H1 (cell line): Measurements from ENCODE around the gene PID1. TPM values are rescaled to one million over a fixed set of nuclear protein-coding genes. Genes with fewer than 3 reads are reported as not detected.

Source experiments
- CTCF ChIA-PET: fragments of 300-600 bp; sonication (Branson Sonifier 250); formaldehyde crosslinking; loops from one replicate; lab custom pipeline; 2021; ENCODE audit not compliant: partially characterized antibody; lab: Charles Lee
- POLR2A ChIA-PET: fragments of 300-600 bp; sonication (Branson Sonifier 250); formaldehyde crosslinking; loops from one replicate; lab custom pipeline; 2021; ENCODE audit warnings: inconsistent platforms; ENCODE audit not compliant: partially characterized antibody; lab: Charles Lee
- DNase-seq, 2 experiments: peaks; one replicate each; pipeline versions ENCODE4 v3.0.0 to v3.0.0-alpha.2; 2010 to 2022; ENCODE audit warnings: low spot score in 2 of 2, low read depth in 1 of 2, mixed read lengths in 1 of 2
- FAIRE-seq: peaks from 2 replicates; lab custom pipeline; 2011; peaks lifted over from hg19 to GRCh38; lab: Jason Lieb, UNC
- H2AFZ ChIP-seq: 2 replicates; pipeline ENCODE4 v1.8.1; 2012; ENCODE audit warnings: low read length, inconsistent platforms
- H2AK5ac ChIP-seq: 2 replicates; pipeline ENCODE4 v1.6.1; 2013; ENCODE audit warnings: low read depth, low read length
- H2BK120ac ChIP-seq: replicated peaks from 2 replicates; pipeline ENCODE3; 2013; ENCODE audit warnings: low read depth, low read length, inconsistent platforms
- H2BK12ac ChIP-seq: 2 replicates; pipeline ENCODE4 v1.6.1; 2013; ENCODE audit warnings: low read depth, low read length
- H2BK15ac ChIP-seq: 2 replicates; pipeline ENCODE4 v1.6.1; 2013; ENCODE audit warnings: low read length
- H2BK20ac ChIP-seq: 2 replicates; pipeline ENCODE4 v1.6.1; 2013; ENCODE audit warnings: low read length
- H2BK5ac ChIP-seq: 2 replicates; pipeline ENCODE4 v1.6.1; 2013; ENCODE audit warnings: low read depth, low read length
- H3K14ac ChIP-seq: 2 replicates; pipeline ENCODE4 v1.6.1; 2013; ENCODE audit warnings: inconsistent platforms; ENCODE audit not compliant: insufficient read length
- H3K18ac ChIP-seq: 2 replicates; pipeline ENCODE4 v1.6.1; 2013; ENCODE audit warnings: low read length; ENCODE audit errors: extremely low read depth
- H3K23ac ChIP-seq: 2 replicates; pipeline ENCODE4 v1.6.1; 2013; ENCODE audit warnings: inconsistent platforms; ENCODE audit not compliant: insufficient read length
- H3K23me2 ChIP-seq: 2 replicates; pipeline ENCODE4 v1.6.1; 2013; ENCODE audit warnings: low read depth, low read length
- H3K27ac ChIP-seq: 2 replicates; pipeline ENCODE4 v1.6.1; 2011; ENCODE audit warnings: low read depth, low read length, inconsistent platforms
- H3K27me3 ChIP-seq, 4 experiments: replicated peaks in 1 of 4; 1 replicate in 1 of 4; 2 replicates in 3 of 4; pipeline versions ENCODE4 v1.6.1 to v1.8.1; 2011 to 2013; ENCODE audit warnings: low read length in 3 of 4, mild to moderate bottlenecking in 3 of 4, inconsistent platforms in 2 of 4, mixed read lengths in 2 of 4, moderate library complexity in 1 of 4; ENCODE audit not compliant: control insufficient read depth in 3 of 4, insufficient read depth in 3 of 4; ENCODE audit errors: extremely low read depth in 1 of 4
- H3K36me3 ChIP-seq, 4 experiments: 2 replicates each; pipeline versions ENCODE4 v1.6.1 to v1.8.1; 2011 to 2013; ENCODE audit warnings: mild to moderate bottlenecking in 4 of 4, low read length in 3 of 4, moderate library complexity in 2 of 4, control low read depth in 1 of 4, inconsistent platforms in 1 of 4; ENCODE audit not compliant: insufficient read depth in 4 of 4, control insufficient read depth in 2 of 4
- H3K4ac ChIP-seq: replicated peaks from 2 replicates; pipeline ENCODE3; 2013; ENCODE audit warnings: low read length, low read depth, mixed read lengths, inconsistent platforms; ENCODE audit not compliant: insufficient read length
- H3K4me1 ChIP-seq, 4 experiments: replicated peaks in 1 of 4; 1 replicate in 1 of 4; 2 replicates in 3 of 4; pipeline versions ENCODE4 v1.6.1 to v1.8.1; 2011 to 2013; ENCODE audit warnings: low read length in 3 of 4, inconsistent platforms in 2 of 4, mixed read lengths in 1 of 4; ENCODE audit not compliant: insufficient read depth in 4 of 4, control insufficient read depth in 3 of 4
- H3K4me2 ChIP-seq, 2 experiments: 2 replicates each; pipeline versions ENCODE4 v1.6.1 to v1.8.1; 2011 to 2013; ENCODE audit warnings: low read depth in 2 of 2, low read length in 2 of 2, control low read depth in 1 of 2, inconsistent platforms in 1 of 2, mild to moderate bottlenecking in 1 of 2; ENCODE audit not compliant: insufficient read depth in 1 of 2
- H3K4me3 ChIP-seq, 4 experiments: fragments of 200-600, 300-600 bp in 1 of 4; sonication (generic), shearing (Covaris generic), sonication (Bioruptor Twin) in 1 of 4; 2 replicates each; pipeline versions ENCODE4 v1.5.1 to v1.8.1; 2011 to 2016; ENCODE audit warnings: low read length in 4 of 4, low read depth in 3 of 4, control low read depth in 2 of 4, inconsistent platforms in 2 of 4, mild to moderate bottlenecking in 2 of 4, mixed read lengths in 1 of 4, moderate library complexity in 1 of 4; ENCODE audit not compliant: insufficient read depth in 2 of 4; ENCODE audit errors: extremely low read depth in 1 of 4
- H3K56ac ChIP-seq: replicated peaks from 2 replicates; pipeline ENCODE3; 2013; ENCODE audit warnings: low read depth, mild to moderate bottlenecking, mixed read lengths, low read length, inconsistent platforms; ENCODE audit not compliant: insufficient read length
- H3K79me1 ChIP-seq: 2 replicates; pipeline ENCODE4 v1.6.1; 2013; ENCODE audit warnings: low read depth, low read length, control low read depth
- H3K79me2 ChIP-seq, 2 experiments: 2 replicates each; pipeline versions ENCODE4 v1.6.1 to v1.8.1; 2012 to 2013; ENCODE audit warnings: low read length in 2 of 2, mild to moderate bottlenecking in 2 of 2, inconsistent platforms in 1 of 2; ENCODE audit not compliant: insufficient read depth in 2 of 2, control insufficient read depth in 1 of 2
- H3K9ac ChIP-seq, 4 experiments: replicated peaks in 1 of 4; 1 replicate in 1 of 4; 2 replicates in 3 of 4; pipeline versions ENCODE4 v1.6.1 to v1.8.1; 2011 to 2013; ENCODE audit warnings: low read depth in 3 of 4, low read length in 3 of 4, control low read depth in 2 of 4, mild to moderate bottlenecking in 2 of 4, moderate library complexity in 2 of 4, inconsistent platforms in 1 of 4; ENCODE audit errors: extremely low read depth in 1 of 4
- H3K9me3 ChIP-seq, 2 experiments: 2 replicates each; pipeline versions ENCODE4 v1.6.1 to v1.8.1; 2012 to 2013; ENCODE audit warnings: mild to moderate bottlenecking in 2 of 2, moderate library complexity in 2 of 2, control low read depth in 1 of 2, inconsistent platforms in 1 of 2, low read depth in 1 of 2, low read length in 1 of 2, mixed read lengths in 1 of 2; ENCODE audit not compliant: insufficient read depth in 2 of 2
- H4K20me1 ChIP-seq, 2 experiments: replicated peaks in 1 of 2; 2 replicates each; pipeline versions ENCODE3 to v1.8.1; 2011 to 2013; ENCODE audit warnings: inconsistent platforms in 2 of 2, low read length in 2 of 2, mild to moderate bottlenecking in 1 of 2; ENCODE audit not compliant: insufficient read depth in 2 of 2, control insufficient read depth in 1 of 2
- H4K5ac ChIP-seq: 2 replicates; pipeline ENCODE4 v1.6.1; 2013; ENCODE audit warnings: low read length, low read depth, mixed read lengths, inconsistent platforms; ENCODE audit not compliant: insufficient read length
- H4K8ac ChIP-seq: 2 replicates; pipeline ENCODE4 v1.8.0; 2013; ENCODE audit warnings: mild to moderate bottlenecking, moderate library complexity, low read length, inconsistent platforms; ENCODE audit not compliant: insufficient read depth; ENCODE audit errors: extremely low read depth
- H4K91ac ChIP-seq: replicated peaks from 2 replicates; pipeline ENCODE3; 2013; ENCODE audit warnings: low read length, mixed read lengths, inconsistent platforms; ENCODE audit not compliant: insufficient read length
- MAFK ChIP-seq: IDR thresholded peaks from 2 replicates; pipeline ENCODE4 v1.6.1; 2012; ENCODE audit warnings: low read depth, mild to moderate bottlenecking, improper control_type of control experiment, low read length
- SP4 ChIP-seq: IDR thresholded peaks from 2 replicates; pipeline ENCODE4 v1.6.1; 2012; ENCODE audit warnings: low read length, inconsistent platforms
- WGBS, 2 experiments: shearing (Covaris generic) in 1 of 2; methylation state at CpG; one replicate each; pipeline versions ENCODE4 v1.1.6 to v1.1.7; 2013 to 2015; ENCODE audit warnings: low lambda C conversion rate in 2 of 2, mixed read lengths in 2 of 2, inconsistent platforms in 1 of 2, low coverage in 1 of 2, missing lambda C conversion rate in 1 of 2; ENCODE audit not compliant: insufficient replicate concordance in 2 of 2, insufficient coverage in 1 of 2, insufficient read length in 1 of 2; ENCODE audit errors: extremely low coverage in 1 of 2, missing lambda C conversion rate in 1 of 2; 5-methylcytosine and 5-hydroxymethylcytosine counted together
- polyA plus RNA-seq, 7 experiments: library from polyadenylated mRNA; depleted of rRNA in 3 of 7; stranded (reverse) in 5 of 7; unstranded in 2 of 7; fragments of >200 nt in 5 of 7; fragments of 200-250 nt in 2 of 7; gene quantifications; 1 replicate in 5 of 7; 2 replicates in 1 of 7; 4 replicates in 1 of 7; pipeline versions ENCODE4 v1.2.1 to v1.2.3, GENCODE V29; 2011 to 2013; ENCODE audit warnings: missing spikeins in 2 of 7, mixed read lengths in 2 of 7
- total RNA-seq: library from RNA; stranded (reverse); fragmentation: NEBNext Ultra II Directional; extraction: Animal tissue kit (Norgen Biotek cat#: 25700); gene quantifications from 2 replicates; pipeline ENCODE4 v1.2.1, GENCODE V29; 2021

Gene PID1
- total and polyA plus RNA-seq, 2 of the 8 experiments (the other 6 are each of a cell fraction or from before 2014, with no cell fraction given): 1.5 to 3.3 TPM

DNA sequence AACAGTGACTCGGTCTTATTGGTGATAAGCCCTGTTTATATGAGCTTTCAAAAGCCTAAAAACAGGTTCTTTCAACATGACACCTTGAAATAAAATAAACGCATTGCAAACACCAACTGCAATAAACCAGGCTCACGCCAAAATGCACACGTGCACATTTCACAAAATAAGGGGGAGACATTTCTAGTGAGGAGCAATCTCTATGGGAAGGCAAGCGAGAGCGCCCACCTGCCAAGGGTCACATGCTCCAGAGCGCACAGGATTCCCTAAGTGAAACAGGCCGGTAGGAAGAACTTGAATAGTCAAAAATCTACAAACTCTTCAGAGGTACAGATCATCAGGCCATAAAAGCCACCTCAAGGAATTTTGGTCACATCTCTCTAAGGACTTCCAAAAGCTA, 1.9 kb downstream of the PID1 start:
- Histone ChIP-seq H3K4me3 (no peak overlapping the region), H3K23me2 (no peaks in the 10 kb centered on the region; the same call in 1 of the 2 replicates), H3K79me1 (no peaks in the 10 kb centered on the region), H3K4me1 (peaks cover 0 to 7% (median 5%) of the 10 kb centered on the region in 4 experiments; a peak in 5 of 7 replicates), H3K56ac (no peak overlapping the region), H4K20me1 (no peaks in the 10 kb centered on the region), H4K5ac (no peak overlapping the region), H3K4me2 (no peak overlapping the region; a peak in 1 of 4 replicates), H4K91ac (no peak overlapping the region), H3K36me3 (no peaks in the 10 kb centered on the region), H2BK20ac (no peak overlapping the region), H3K27ac (no peak overlapping the region), H4K8ac (no peak overlapping the region), H2BK15ac (no peak overlapping the region), H2BK5ac (no peak overlapping the region), H3K27me3 (peaks cover 0 to 20% (median 17%) of the 10 kb centered on the region in 4 experiments; a peak in 6 of 7 replicates), H3K18ac (no peak overlapping the region), H2BK12ac (no peak overlapping the region), H3K9me3 (no peaks in the 10 kb centered on the region), H3K4ac (no peak overlapping the region), H3K14ac (no peak overlapping the region), H3K79me2 (no peaks in the 10 kb centered on the region), H2AK5ac (no peak overlapping the region), H2AFZ (no peak overlapping the region), H3K23ac (no peak overlapping the region), H3K9ac (no peak overlapping the region), H2BK120ac (no peak overlapping the region)
- DNase-seq (no peak), FAIRE-seq (no peak)
- ChIA-PET CTCF (interaction anchor here (0.6 to 4.0 kb wide), 11 partner anchors 9 to 587 kb away, joined by 3 to 14 read pairs (median 5); no protein-coding TSS in a partner anchor), POLR2A (no interaction called here)
- TF ChIP-seq MAFK (peak; percentile 11; the same call in 1 of the 2 replicates), SP4 (no peak)
- 88% methylated on average over 8 of the region's 8 CpGs; no CpG with 5 or more reads in 1 of the 2 experiments for WGBS, 2 experiments
